OCI-LY1 (cell line): ENCODE data around the gene SDR39U1.

Experiments used
- CTCF ChIP-seq: fragments of 200-600 bp; sonication (generic), shearing (Covaris generic); IDR thresholded peaks from 2 replicates; pipeline ENCODE4 v1.5.1; 2017; ENCODE audit warnings: mild to moderate bottlenecking, antibody characterized with exemption, low read length, moderate library complexity, mixed read lengths
- EZH2 ChIP-seq: fragments of 200-600 bp; sonication (generic), shearing (Covaris generic); IDR thresholded peaks from 2 replicates; pipeline ENCODE4 v1.8.0; 2017; ENCODE audit warnings: borderline replicate concordance, mixed run types, mild to moderate bottlenecking, antibody characterized with exemption, low read length, moderate library complexity, mixed read lengths

GRCh38 chr14:24431569-24432258, 10.9 kb downstream of the SDR39U1 start:
- peak; percentile 98 for TF ChIP-seq CTCF
- TF ChIP-seq EZH2 = no peak
